Endothelial cell of umbilical vein (primary cell): Measurements from ENCODE around the gene TNFAIP8L1.

Experiments used
- CTCF ChIP-seq, 2 donors: IDR thresholded peaks; 1 replicate in 1 of 2; 2 replicates in 1 of 2; pipeline ENCODE4 v1.5.1; 2011; ENCODE audit warnings: low read length in 2 of 2, mild to moderate bottlenecking in 2 of 2, moderate library complexity in 2 of 2, control low read depth in 1 of 2, inconsistent platforms in 1 of 2, low read depth in 1 of 2; ENCODE audit not compliant: insufficient read depth in 1 of 2; ENCODE audit errors: extremely low read depth in 1 of 2
- EZH2 ChIP-seq: IDR thresholded peaks from 2 replicates; pipeline ENCODE4 v1.6.1; 2012; ENCODE audit warnings: borderline replicate concordance, low read depth, mild to moderate bottlenecking, moderate library complexity, low read length, inconsistent platforms; ENCODE audit not compliant: severe bottlenecking
- MAX ChIP-seq: IDR thresholded peaks from 2 replicates; pipeline ENCODE4 v1.6.1; 2011; ENCODE audit not compliant: insufficient read depth, insufficient read length

GRCh38 chr19:4645718-4646117, 6.4 kb downstream of the TNFAIP8L1 start:
- TF ChIP-seq CTCF (IDR thresholded peaks at IDR 0.05; ENCODE audit: extremely low read depth in 1 of 2, insufficient read depth in 1 of 2, low read depth in 1 of 2, low read length in 2 of 2), result no peak
- TF ChIP-seq MAX, result no peak
- TF ChIP-seq EZH2, result no peak
